ENCODE measurements around the gene PTP4A1.

PTP4A1 gene

DNA sequence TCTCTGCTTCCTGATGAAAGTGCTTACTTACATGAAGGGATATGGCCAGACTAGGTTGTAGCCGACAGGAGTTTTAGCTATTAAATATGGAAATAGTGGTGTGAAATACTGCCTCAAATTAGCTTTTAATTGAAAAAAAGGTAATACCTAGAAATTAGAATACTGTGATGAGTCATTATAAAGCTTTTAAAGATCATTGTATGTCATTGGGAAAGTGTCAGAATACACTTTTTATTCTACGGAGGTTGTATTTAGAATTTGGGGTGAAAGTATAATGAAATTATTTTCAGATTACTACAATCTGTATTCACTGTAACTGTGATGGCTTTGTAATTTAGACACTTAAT, 2.2 kb downstream of the PTP4A1 start:
- H3K4me3 ChIP-seq (ENCODE audit: low read depth, low read length), result no peak overlapping the region
- TF ChIP-seq, protein P1, sequence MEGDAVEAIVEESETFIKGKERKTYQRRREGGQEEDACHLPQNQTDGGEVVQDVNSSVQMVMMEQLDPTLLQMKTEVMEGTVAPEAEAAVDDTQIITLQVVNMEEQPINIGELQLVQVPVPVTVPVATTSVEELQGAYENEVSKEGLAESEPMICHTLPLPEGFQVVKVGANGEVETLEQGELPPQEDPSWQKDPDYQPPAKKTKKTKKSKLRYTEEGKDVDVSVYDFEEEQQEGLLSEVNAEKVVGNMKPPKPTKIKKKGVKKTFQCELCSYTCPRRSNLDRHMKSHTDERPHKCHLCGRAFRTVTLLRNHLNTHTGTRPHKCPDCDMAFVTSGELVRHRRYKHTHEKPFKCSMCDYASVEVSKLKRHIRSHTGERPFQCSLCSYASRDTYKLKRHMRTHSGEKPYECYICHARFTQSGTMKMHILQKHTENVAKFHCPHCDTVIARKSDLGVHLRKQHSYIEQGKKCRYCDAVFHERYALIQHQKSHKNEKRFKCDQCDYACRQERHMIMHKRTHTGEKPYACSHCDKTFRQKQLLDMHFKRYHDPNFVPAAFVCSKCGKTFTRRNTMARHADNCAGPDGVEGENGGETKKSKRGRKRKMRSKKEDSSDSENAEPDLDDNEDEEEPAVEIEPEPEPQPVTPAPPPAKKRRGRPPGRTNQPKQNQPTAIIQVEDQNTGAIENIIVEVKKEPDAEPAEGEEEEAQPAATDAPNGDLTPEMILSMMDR (IDR thresholded peaks at IDR 0.05; ENCODE audit: borderline replicate concordance, insufficient read depth, low read depth, low read length), result no peak

DNA sequence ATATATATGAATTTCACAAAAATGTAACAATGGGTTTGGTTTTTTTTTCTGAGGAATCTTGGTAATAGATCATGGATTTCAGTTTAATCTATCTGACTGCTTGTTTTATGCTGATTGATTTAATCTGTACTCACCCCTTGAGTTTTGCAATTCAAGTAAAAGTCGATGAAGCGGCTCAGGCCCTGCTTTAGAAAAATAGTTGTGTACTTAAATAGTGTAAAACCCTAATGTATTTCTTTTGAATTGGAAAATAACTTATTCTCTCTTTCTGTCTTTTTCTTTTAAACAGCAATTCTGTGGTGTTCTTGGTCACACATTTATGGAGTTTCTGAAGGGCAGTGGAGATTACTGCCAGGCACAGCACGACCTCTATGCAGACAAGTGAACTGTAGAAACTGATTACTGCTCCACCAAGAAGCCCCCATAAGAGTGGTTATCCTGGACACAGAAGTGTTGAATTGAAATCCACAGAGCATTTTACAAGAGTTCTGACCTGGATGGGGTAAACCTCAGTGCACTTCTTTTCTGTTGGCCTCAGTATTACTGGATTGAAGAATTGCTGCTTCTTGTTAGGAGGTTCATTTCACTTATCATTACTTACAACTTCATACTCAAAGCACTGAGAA, 4.0 kb downstream of the PTP4A1 start:
- H3K4me3 ChIP-seq (ENCODE audit: low read depth, low read length), result no peak overlapping the region
- TF ChIP-seq, protein P1 (IDR thresholded peaks at IDR 0.05; ENCODE audit: borderline replicate concordance, insufficient read depth, low read depth, low read length), result no peak

DNA sequence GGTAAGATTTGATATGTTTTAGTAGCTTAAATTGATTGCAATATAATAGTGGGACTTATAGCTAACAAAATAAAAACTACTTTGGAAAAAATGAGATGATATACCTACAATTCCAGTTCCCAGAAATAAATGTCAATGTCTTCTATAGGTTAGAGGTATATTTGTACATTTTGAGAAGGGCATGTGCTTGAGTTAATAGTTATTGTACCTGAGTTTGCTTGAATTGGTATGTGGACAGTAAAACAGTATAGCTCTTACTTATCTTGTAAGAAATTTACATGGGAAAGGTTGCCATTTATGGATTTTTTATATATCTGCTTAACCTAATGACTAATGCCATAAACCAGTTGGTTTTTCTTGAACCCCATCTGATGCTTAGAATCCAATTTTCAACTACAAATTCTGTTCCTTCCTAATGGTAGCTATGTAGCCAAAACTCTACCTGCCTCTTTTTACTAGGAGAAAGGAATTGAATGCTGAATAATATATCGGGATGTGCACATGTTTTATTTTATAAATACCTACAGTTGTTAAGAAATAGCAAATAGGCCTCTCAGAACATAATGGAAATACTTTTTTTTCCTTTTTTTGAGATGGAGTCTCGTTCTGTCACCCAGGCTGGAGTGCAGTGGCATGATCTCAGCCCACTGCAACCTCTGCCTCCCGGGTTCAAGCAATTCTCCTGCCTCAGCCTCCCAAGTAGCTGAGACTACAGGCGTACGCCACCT, 4.9 kb downstream of the PTP4A1 start:
- H3K4me3 ChIP-seq (ENCODE audit: low read depth, low read length), result no peak overlapping the region
- TF ChIP-seq, protein P1 (IDR thresholded peaks at IDR 0.05; ENCODE audit: borderline replicate concordance, insufficient read depth, low read depth, low read length), result no peak

DNA sequence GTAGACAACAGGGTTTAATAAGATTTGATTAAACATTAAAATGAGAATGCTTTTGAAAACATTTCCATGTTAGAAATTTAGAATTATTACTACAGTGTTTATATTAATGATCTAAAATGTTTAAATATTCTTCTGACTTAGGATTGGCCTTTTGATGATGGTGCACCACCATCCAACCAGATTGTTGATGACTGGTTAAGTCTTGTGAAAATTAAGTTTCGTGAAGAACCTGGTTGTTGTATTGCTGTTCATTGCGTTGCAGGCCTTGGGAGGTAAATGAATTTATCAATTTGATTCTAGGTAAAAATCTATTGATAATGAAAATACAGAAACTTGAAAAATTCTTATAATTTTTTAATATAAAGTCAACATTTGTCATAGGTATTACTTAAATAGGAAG, 6.5 kb downstream of the PTP4A1 start:
- H3K4me3 ChIP-seq (ENCODE audit: low read depth, low read length), result no peak overlapping the region
- TF ChIP-seq, protein P1 (IDR thresholded peaks at IDR 0.05; ENCODE audit: borderline replicate concordance, insufficient read depth, low read depth, low read length), result no peak

DNA sequence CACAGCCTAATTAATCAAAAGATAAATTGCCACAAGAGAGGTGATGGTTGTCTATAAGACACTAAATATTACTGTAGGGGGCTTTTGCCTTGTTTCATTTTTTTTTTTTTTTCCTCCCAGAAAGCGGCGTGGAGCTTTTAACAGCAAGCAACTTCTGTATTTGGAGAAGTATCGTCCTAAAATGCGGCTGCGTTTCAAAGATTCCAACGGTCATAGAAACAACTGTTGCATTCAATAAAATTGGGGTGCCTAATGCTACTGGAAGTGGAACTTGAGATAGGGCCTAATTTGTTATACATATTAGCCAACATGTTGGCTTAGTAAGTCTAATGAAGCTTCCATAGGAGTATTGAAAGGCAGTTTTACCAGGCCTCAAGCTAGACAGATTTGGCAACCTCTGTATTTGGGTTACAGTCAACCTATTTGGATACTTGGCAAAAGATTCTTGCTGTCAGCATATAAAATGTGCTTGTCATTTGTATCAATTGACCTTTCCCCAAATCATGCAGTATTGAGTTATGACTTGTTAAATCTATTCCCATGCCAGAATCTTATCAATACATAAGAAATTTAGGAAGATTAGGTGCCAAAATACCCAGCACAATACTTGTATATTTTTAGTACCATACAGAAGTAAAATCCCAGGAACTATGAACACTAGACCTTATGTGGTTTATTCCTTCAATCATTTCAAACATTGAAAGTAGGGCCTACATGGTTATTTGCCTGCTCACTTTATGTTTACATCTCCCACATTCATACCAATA, 7.8 kb downstream of the PTP4A1 start:
- no peak overlapping the region for H3K4me3 ChIP-seq (ENCODE audit: low read depth, low read length)
- TF ChIP-seq, protein P1 (IDR thresholded peaks at IDR 0.05; ENCODE audit: borderline replicate concordance, insufficient read depth, low read depth, low read length), result no peak

DNA sequence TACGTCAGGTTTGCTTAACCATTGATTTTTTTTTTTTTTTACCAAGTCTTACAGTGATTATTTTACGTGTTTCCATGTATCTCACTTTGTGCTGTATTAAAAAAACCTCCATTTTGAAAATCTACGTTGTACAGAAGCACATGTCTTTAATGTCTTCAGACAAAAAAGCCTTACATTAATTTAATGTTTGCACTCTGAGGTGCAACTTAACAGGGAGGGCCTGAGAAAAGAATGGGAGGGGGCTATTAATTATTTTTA, 8.4 kb downstream of the PTP4A1 start:
- TF ChIP-seq, protein P1 (IDR thresholded peaks at IDR 0.05; ENCODE audit: borderline replicate concordance, insufficient read depth, low read depth, low read length), result no peak
- H3K4me3 ChIP-seq (ENCODE audit: low read depth, low read length), result no peak overlapping the region
